Tibial nerve (tissue), 4 donors: Measurements from ENCODE around the gene LCE1A. TPM values are rescaled to one million over a fixed set of nuclear protein-coding genes. Genes with fewer than 3 reads are reported as not detected.
A peak's percentile ranks its signal among the peaks of the same experiment; 100 is the strongest.

Source experiments
- DNase-seq, 2 donors: peaks; one replicate each; pipeline ENCODE4 v3.0.0-alpha.2; 2019; ENCODE audit warnings: low spot score in 2 of 2
- H3K27ac ChIP-seq, 4 donors: fragments of 200-600 bp; sonication (generic) in 3 of 4; one replicate each; pipeline ENCODE4 v1.5.1; 2017 to 2019; ENCODE audit warnings: mild to moderate bottlenecking in 1 of 4
- H3K27me3 ChIP-seq, 2 donors: fragments of 200-600 bp; sonication (generic) in 1 of 2; one replicate each; pipeline versions ENCODE4 v1.5.1 to v1.6.0; 2017 to 2019
- H3K36me3 ChIP-seq, 3 donors: fragments of 200-600 bp; sonication (generic); one replicate each; pipeline ENCODE4 v1.5.1; 2018 to 2019
- H3K4me1 ChIP-seq, 4 donors: fragments of 200-600 bp; sonication (generic) in 3 of 4; one replicate each; pipeline ENCODE4 v1.5.1; 2017 to 2019
- H3K4me3 ChIP-seq, 4 donors: fragments of 200-600 bp; sonication (generic) in 3 of 4; one replicate each; pipeline ENCODE4 v1.5.1; 2017 to 2019; ENCODE audit warnings: mild to moderate bottlenecking in 1 of 4, moderate library complexity in 1 of 4
- H3K9me3 ChIP-seq, 4 donors: fragments of 200-600 bp; sonication (generic) in 3 of 4; one replicate each; pipeline ENCODE4 v1.5.1; 2017 to 2019
- CTCF ChIP-seq, 5 experiments: fragments of 200-600 bp in 3 of 5; fragments of 450-650 bp in 2 of 5; sonication (generic) in 3 of 5; IDR thresholded peaks; one replicate each; pipeline ENCODE4 v1.5.1; 2016 to 2019; ENCODE audit warnings: antibody characterized with exemption in 5 of 5, mild to moderate bottlenecking in 3 of 5, moderate library complexity in 2 of 5
- EP300 ChIP-seq, 2 donors: sonication (generic); formaldehyde crosslinking; IDR thresholded peaks; one replicate each; pipeline ENCODE4 v1.6.1; 2017; ENCODE audit warnings: antibody characterized with exemption in 2 of 2, mild to moderate bottlenecking in 1 of 2
- POLR2A ChIP-seq, 2 donors: fragments of 450-650 bp; IDR thresholded peaks; one replicate each; pipeline ENCODE4 v1.6.1; 2017; ENCODE audit warnings: antibody characterized with exemption in 2 of 2, mild to moderate bottlenecking in 2 of 2, moderate library complexity in 2 of 2
- WGBS, 2 donors: methylation state at CpG; one replicate each; pipeline ENCODE4 v1.1.5; 2018; 5-methylcytosine and 5-hydroxymethylcytosine counted together
- total RNA-seq, 4 donors: library from RNA; depleted of rRNA; stranded (reverse); fragments of >200 nt; gene quantifications; one replicate each; pipeline ENCODE4 v1.1.0, GENCODE V29; 2016

The LCE1A gene
- total RNA-seq, 4 donors from 2014 or later = not detected

GRCh38 chr1:152866321-152866720, 39.0 kb downstream of the LCE1A start:
- TF ChIP-seq EP300 (IDR thresholded peaks at IDR 0.05) (no peak), CTCF (IDR thresholded peaks at IDR 0.05) (no peak), POLR2A (IDR thresholded peaks at IDR 0.05) (no peak)
- WGBS, 2 donors = 77 to 87% methylated on average over 2 of the region's 2 CpGs
- Histone ChIP-seq H3K27ac (no peak overlapping the region), H3K9me3 (no peaks in the 10 kb centered on the region), H3K4me1 (no peaks in the 10 kb centered on the region), H3K4me3 (no peak overlapping the region), H3K36me3 (no peaks in the 10 kb centered on the region), H3K27me3 (no peaks in the 10 kb centered on the region)
- DNase-seq = no peak

- no peak for TF ChIP-seq POLR2A (IDR thresholded peaks at IDR 0.05)
- TF ChIP-seq CTCF (IDR thresholded peaks at IDR 0.05) = peak; percentile 44 to 52 (median 47)
- 34% methylated on average over 9 of the region's 9 CpGs for WGBS, 2 donors
Observed at GRCh38 chr1:152869808-152870419, 42.6 kb downstream of the LCE1A start.

GRCh38 chr1:152870831-152871730, 43.8 kb downstream of the LCE1A start:
- H3K27me3 ChIP-seq = no peaks in the 10 kb centered on the region
- WGBS, 2 donors = 42 to 53% methylated on average over 14 to 17 of the region's 17 CpGs

More at GRCh38 chr1:152869808-152870419, 42.6 kb downstream of the LCE1A start:
- no peak overlapping the region for H3K4me3 ChIP-seq
- H3K4me1 ChIP-seq = no peaks in the 10 kb centered on the region
- no peaks in the 10 kb centered on the region for H3K9me3 ChIP-seq
- H3K27me3 ChIP-seq = no peaks in the 10 kb centered on the region
- DNase-seq = peak; percentile 30 to 69
- no peak overlapping the region for H3K27ac ChIP-seq
- no peaks in the 10 kb centered on the region for H3K36me3 ChIP-seq

GRCh38 chr1:152871731-152872126, 44.5 kb downstream of the LCE1A start:
- Histone ChIP-seq H3K27ac (no peak overlapping the region), H3K36me3 (no peaks in the 10 kb centered on the region), H3K27me3 (no peaks in the 10 kb centered on the region), H3K4me1 (no peaks in the 10 kb centered on the region), H3K4me3 (no peak overlapping the region), H3K9me3 (no peaks in the 10 kb centered on the region)
- TF ChIP-seq EP300 (IDR thresholded peaks at IDR 0.05) = no peak
- TF ChIP-seq POLR2A (IDR thresholded peaks at IDR 0.05) = no peak
- TF ChIP-seq CTCF (IDR thresholded peaks at IDR 0.05) = no peak
- DNase-seq = no peak
- 89 to 93% methylated on average over 6 of the region's 6 CpGs for WGBS, 2 donors

More at GRCh38 chr1:152870831-152871730, 43.8 kb downstream of the LCE1A start:
- no peak overlapping the region for H3K4me3 ChIP-seq
- no peak for TF ChIP-seq CTCF (IDR thresholded peaks at IDR 0.05)
- TF ChIP-seq EP300 (IDR thresholded peaks at IDR 0.05) = no peak
- no peak for TF ChIP-seq POLR2A (IDR thresholded peaks at IDR 0.05)
- DNase-seq = no peak
- no peak overlapping the region for H3K27ac ChIP-seq
- H3K9me3 ChIP-seq = no peaks in the 10 kb centered on the region
- H3K36me3 ChIP-seq = no peaks in the 10 kb centered on the region
- H3K4me1 ChIP-seq = no peaks in the 10 kb centered on the region

- Histone ChIP-seq H3K9me3 (no peaks in the 10 kb centered on the region), H3K27ac (no peak overlapping the region), H3K27me3 (no peaks in the 10 kb centered on the region), H3K36me3 (no peaks in the 10 kb centered on the region), H3K4me3 (no peak overlapping the region), H3K4me1 (no peaks in the 10 kb centered on the region)
- TF ChIP-seq POLR2A (IDR thresholded peaks at IDR 0.05) = no peak
- TF ChIP-seq EP300 (IDR thresholded peaks at IDR 0.05) = no peak
- TF ChIP-seq CTCF (IDR thresholded peaks at IDR 0.05) = no peak
- no peak for DNase-seq
Observed at GRCh38 chr1:152873495-152873894, 46.2 kb downstream of the LCE1A start.
